K562 (cell line): ENCODE data around the gene TMTC4. TPM values are rescaled to one million over a fixed set of nuclear protein-coding genes. Genes with fewer than 3 reads are reported as not detected.
A peak's percentile ranks its signal among the peaks of the same experiment; 100 is the strongest.

ENCODE experiments used
- ATAC-seq: fragments of 200-7000 bp; cut with Tn5 transposase; 3 replicates; pipeline ENCODE4 v1.9.1; 2020; ENCODE audit warnings: moderate library complexity
- BruUV-seq: library from RNA; stranded (reverse); fragments of 400-500 nt; replicated peaks from 2 replicates; lab custom pipeline; 2021; lab: Mats Ljungman, UMichigan
- CTCF ChIA-PET: fragments of 300-600 bp; formaldehyde crosslinking; extraction: SDS; loops from one replicate; lab custom pipeline; 2021; ENCODE audit warnings: low intra/inter-chr PET ratio; lab: Yijun Ruan, JAX
- POLR2A ChIA-PET: fragments of 300-600, 350-650 bp; sonication (Branson Sonifier 250); formaldehyde crosslinking; extraction: SDS; loops from one replicate; lab custom pipeline; 2021; ENCODE audit warnings: antibody characterized with exemption, inconsistent platforms; lab: Yijun Ruan, JAX
- DNase-seq, 4 experiments: peaks; one replicate each; pipeline versions ENCODE4 v3.0.0 to v3.0.0-alpha.2; 2011 to 2018; ENCODE audit warnings: low spot score in 3 of 4, mixed read lengths in 3 of 4; ENCODE audit errors: extremely low read depth in 1 of 4
- FAIRE-seq: peaks from 2 replicates; lab custom pipeline; 2011; peaks lifted over from hg19 to GRCh38; lab: Jason Lieb, UNC
- H2AFZ ChIP-seq: 2 replicates; pipeline ENCODE4 v1.6.0; 2011; ENCODE audit warnings: low read depth, low read length, control low read depth, inconsistent platforms
- H3K27ac ChIP-seq: fragments of 200-600 bp; 3 replicates; pipeline ENCODE4 v1.8.0; 2011; ENCODE audit warnings: low read depth, mild to moderate bottlenecking, control low read depth, inconsistent platforms, low read length, moderate library complexity, mixed read lengths; ENCODE audit errors: extremely low read depth
- H3K27me3 ChIP-seq, 2 experiments: fragments of 300-600 bp in 1 of 2; 2 replicates in 1 of 2; 3 replicates in 1 of 2; pipeline versions ENCODE4 v1.6.0 to v1.8.0; 2011; ENCODE audit warnings: inconsistent platforms in 2 of 2, low read length in 2 of 2, mild to moderate bottlenecking in 1 of 2, mixed read lengths in 1 of 2, moderate library complexity in 1 of 2; ENCODE audit not compliant: control insufficient read depth in 2 of 2, insufficient read depth in 2 of 2
- H3K36me3 ChIP-seq: fragments of 300-600 bp; 3 replicates; pipeline ENCODE4 v1.8.0; 2011; ENCODE audit warnings: mild to moderate bottlenecking, low read length, inconsistent platforms; ENCODE audit not compliant: control insufficient read depth, insufficient read depth
- H3K4me1 ChIP-seq, 2 experiments: fragments of 200-600 bp in 1 of 2; replicated peaks in 1 of 2; 2 replicates in 1 of 2; 3 replicates in 1 of 2; pipeline versions ENCODE4 v1.5.1 to v1.8.0; 2011; ENCODE audit warnings: inconsistent platforms in 2 of 2, low read length in 2 of 2, mild to moderate bottlenecking in 1 of 2, mixed read lengths in 1 of 2, moderate library complexity in 1 of 2; ENCODE audit not compliant: control insufficient read depth in 2 of 2, insufficient read depth in 2 of 2
- H3K4me2 ChIP-seq: 2 replicates; pipeline ENCODE4 v1.6.1; 2011; ENCODE audit warnings: low read length, control low read depth, inconsistent platforms, mixed read lengths; ENCODE audit not compliant: insufficient read depth
- H3K4me3 ChIP-seq: fragments of 200-600 bp; sonication (generic), shearing (Covaris generic); 2 replicates; pipeline ENCODE4 v1.5.1; 2016; ENCODE audit warnings: control low read depth, inconsistent platforms
- H3K79me2 ChIP-seq: fragments of 200-600 bp; 3 replicates; pipeline ENCODE4 v1.8.0; 2011; ENCODE audit warnings: low read length, inconsistent platforms; ENCODE audit not compliant: control insufficient read depth, insufficient read depth
- H3K9ac ChIP-seq, 2 experiments: 2 replicates each; pipeline versions ENCODE4 v1.6.0 to v1.6.1; 2011; ENCODE audit warnings: low read depth in 2 of 2, low read length in 2 of 2, control low read depth in 1 of 2, inconsistent platforms in 1 of 2, mild to moderate bottlenecking in 1 of 2, mixed read lengths in 1 of 2; ENCODE audit not compliant: insufficient read depth in 1 of 2
- H3K9me1 ChIP-seq: one replicate; pipeline ENCODE4 v1.6.0; 2011; ENCODE audit warnings: inconsistent platforms, mild to moderate bottlenecking, low read length, moderate library complexity; ENCODE audit not compliant: control insufficient read depth, insufficient read depth
- H3K9me3 ChIP-seq: replicated peaks from 2 replicates; pipeline ENCODE4 v1.5.1; 2011; ENCODE audit warnings: low read depth, low read length, inconsistent platforms; ENCODE audit not compliant: control insufficient read depth, insufficient read depth
- H4K20me1 ChIP-seq: replicated peaks from 2 replicates; pipeline ENCODE4 v1.6.1; 2011; ENCODE audit warnings: low read length, inconsistent platforms, mixed read lengths; ENCODE audit not compliant: control insufficient read depth, insufficient read depth
- HMBOX1 ChIP-seq: sonication (generic); IDR thresholded peaks from 2 replicates; pipeline ENCODE4 v1.6.1; 2016
- KLF13 ChIP-seq: fragments of 450-650 bp; IDR thresholded peaks from 2 replicates; pipeline ENCODE4 v1.6.1; 2016; ENCODE audit warnings: missing genetic modification characterization, low read depth, mild to moderate bottlenecking, missing compliant biosample characterization, moderate library complexity, borderline replicate concordance
- REST ChIP-seq, 2 experiments: fragments of 450-650 bp; formaldehyde crosslinking in 1 of 2; IDR thresholded peaks; 2 replicates each; pipeline versions ENCODE4 v1.4.0 to v1.6.1; 2014 to 2020; ENCODE audit warnings: mild to moderate bottlenecking in 2 of 2, borderline replicate concordance in 1 of 2, low read depth in 1 of 2
- TSHZ1 ChIP-seq: fragments of 250-450 bp; sonication (Bioruptor Pico); IDR thresholded peaks from 2 replicates; pipeline ENCODE4 v1.4.0; 2020; ENCODE audit warnings: mild to moderate bottlenecking, moderate library complexity
- ZNF175 ChIP-seq: fragments of 200-800 bp; sonication (Bioruptor generic); IDR thresholded peaks from 2 replicates; pipeline ENCODE4 v1.6.1; 2016; ENCODE audit warnings: low read depth, mild to moderate bottlenecking, missing genetic modification characterization, missing compliant biosample characterization
- WGBS: fragments of 100-300 bp; shearing (Covaris generic); methylation state at CpG from one replicate; pipeline ENCODE4 v1.1.6; 2016; ENCODE audit warnings: low coverage, mixed read lengths; ENCODE audit not compliant: insufficient coverage; ENCODE audit errors: missing lambda C conversion rate; 5-methylcytosine and 5-hydroxymethylcytosine counted together
- in situ Hi-C: fragments of 300-500 bp; cut with MboI; formaldehyde crosslinking; loops from 4 replicates; pipeline ENCODE4 v1.15.0; 2018; ENCODE audit warnings: inconsistent platforms, mixed read lengths
- intact Hi-C: fragments of 100-400 bp; cut with micrococcal nuclease; formaldehyde crosslinking; loops from 2 replicates; pipeline ENCODE4 v1.14.2; 2022
- polyA plus RNA-seq, 8 experiments: library from polyadenylated mRNA; depleted of rRNA in 4 of 8; stranded (reverse) in 5 of 8; unstranded in 3 of 8; fragments of >200 nt; fragmentation: Nextera tagmentation in 2 of 8; fragmentation: Illumina TruSeq in 1 of 8; extraction: Ambion mirVana in 2 of 8; extraction: Trizol in 1 of 8; gene quantifications; 2 replicates each; pipeline versions ENCODE4 v1.2.1 to v1.2.3, GENCODE V29; 2011 to 2014; ENCODE audit warnings: inconsistent platforms in 1 of 8, missing spikeins in 1 of 8
- total RNA-seq, 7 experiments: library from RNA; depleted of rRNA in 6 of 7; stranded (reverse); fragments of >200 nt in 6 of 7; fragmentation: Illumina TruSeq in 2 of 7; extraction: Trizol in 2 of 7; gene quantifications; 2 replicates each; pipeline versions ENCODE4 v1.2.1 to v1.2.3, GENCODE V29; 2011 to 2021; ENCODE audit warnings: low replicate concordance in 1 of 7

The TMTC4 gene
- total and polyA plus RNA-seq, 9 of the 15 experiments (the other 6 are each of a cell fraction or from before 2014, with no cell fraction given): 3.5 to 16.7 (median 11.8) TPM

- no peaks in the 10 kb centered on the region for H3K36me3 ChIP-seq
- WGBS: 48% methylated on average over 8 of the region's 9 CpGs
- FAIRE-seq (no peak), DNase-seq (peak in 2 of 4 experiments; percentile 38 to 52), ATAC-seq (peak; percentile 51)
- H4K20me1 ChIP-seq: no peaks in the 10 kb centered on the region
- H3K4me3 ChIP-seq: no peak overlapping the region
- peaks cover 12 to 43% of the 10 kb centered on the region in 2 experiments; a peak in 4 of 5 replicates for H3K4me1 ChIP-seq
- BruUV-seq: no TSS peak
- no peak overlapping the region; a peak in 1 of 4 replicates for H3K9ac ChIP-seq
- intact Hi-C loops: no loop called here
- H2AFZ ChIP-seq: no peak overlapping the region
- no peak overlapping the region for H3K27ac ChIP-seq
- no peaks in the 10 kb centered on the region for H3K9me3 ChIP-seq
- no peaks in the 10 kb centered on the region for H3K27me3 ChIP-seq
- POLR2A ChIA-PET: interaction anchor here (0.6 to 0.8 kb wide), 3 partner anchors 10 to 56 kb away, joined by 3 read pairs; no protein-coding TSS in a partner anchor
- no peaks in the 10 kb centered on the region for H3K9me1 ChIP-seq
- CTCF ChIA-PET: no interaction called here
- H3K79me2 ChIP-seq: no peaks in the 10 kb centered on the region
- no peak overlapping the region for H3K4me2 ChIP-seq
- in situ Hi-C loops: loop anchor here (25.0 kb wide), 1 partner anchor 2000 kb away; no protein-coding TSS in a partner anchor
- no peak for TF ChIP-seq TSHZ1 (CRISPR knock-in tag)
- TF ChIP-seq REST (IDR thresholded peaks at IDR 0.05; ENCODE audit: borderline replicate concordance): peak; percentile 8; the same call in 1 of the 2 replicates
- no peak for TF ChIP-seq REST (CRISPR knock-in tag; IDR thresholded peaks at IDR 0.05; ENCODE audit: low read depth)
- peak; percentile 64 for TF ChIP-seq HMBOX1
- 0 out of 2 replicates have a peak, but pooled peaks have one; percentile 30 for TF ChIP-seq ZNF175 (CRISPR knock-in tag)
- no peak for TF ChIP-seq KLF13 (tag)
Observed at GRCh38 chr13:100611678-100612492, 62.7 kb downstream of the TMTC4 start.
